Esophagus squamous epithelium (tissue), 4 donors: Measurements from ENCODE around the gene CYSRT1.

ENCODE experiments used
- POLR2A ChIP-seq, 4 donors: fragments of 450-650 bp; IDR thresholded peaks; one replicate each; pipeline ENCODE4 v1.6.1; 2017; ENCODE audit warnings: antibody characterized with exemption in 4 of 4, mild to moderate bottlenecking in 4 of 4, moderate library complexity in 3 of 4
- TF ChIP-seq, protein P1 (sequence below), 6 experiments: fragments of 450-650 bp in 4 of 6; fragments of 200-600 bp in 2 of 6; sonication (generic) in 2 of 6; IDR thresholded peaks; one replicate each; pipeline ENCODE4 v1.5.1; 2016 to 2019; ENCODE audit warnings: antibody characterized with exemption in 6 of 6, mild to moderate bottlenecking in 4 of 6, moderate library complexity in 4 of 6

DNA sequence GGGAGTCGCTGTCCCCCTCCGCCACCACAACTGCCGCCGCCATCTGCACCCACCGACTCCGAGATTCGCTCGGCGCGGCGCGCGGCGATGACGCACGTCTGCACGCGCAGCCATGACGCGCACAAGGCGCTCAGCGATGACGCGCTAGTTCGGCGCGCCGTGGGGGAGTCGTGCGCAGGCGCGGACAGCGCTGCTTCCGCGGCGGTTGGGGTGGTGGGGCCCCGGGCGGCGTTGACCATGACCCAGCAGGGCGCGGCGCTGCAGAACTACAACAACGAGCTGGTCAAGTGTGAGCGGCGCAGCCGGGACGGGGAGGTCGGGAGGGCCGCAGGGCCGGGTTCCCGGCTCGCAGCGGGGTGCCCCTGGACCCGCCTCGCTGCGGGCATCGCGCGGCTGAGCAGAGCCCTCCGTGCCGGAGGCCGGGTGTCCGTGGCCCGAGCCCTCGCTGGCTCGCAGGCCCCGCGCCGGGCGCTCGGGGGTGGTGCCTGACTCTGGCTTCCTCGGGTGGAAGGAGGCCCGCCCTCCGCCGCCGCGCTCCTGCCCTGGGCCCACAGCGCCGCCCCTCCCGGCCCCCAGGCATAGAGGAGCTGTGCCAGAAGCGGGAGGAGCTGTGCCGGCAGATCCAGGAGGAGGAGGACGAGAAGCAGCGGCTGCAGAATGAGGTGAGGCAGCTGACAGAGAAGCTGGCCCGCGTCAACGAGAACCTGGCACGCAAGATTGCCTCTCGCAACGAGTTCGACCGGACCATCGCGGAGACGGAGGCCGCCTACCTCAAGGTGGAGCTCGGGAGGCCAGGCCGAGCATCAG, 36.3 kb upstream of the CYSRT1 start, which contains the start of the genes ANAPC2 and SSNA1:
- TF ChIP-seq POLR2A (IDR thresholded peaks at IDR 0.05), result peak in 3 of 4 donors; percentile 89 to 93 (median 92)
- TF ChIP-seq, protein P1, sequence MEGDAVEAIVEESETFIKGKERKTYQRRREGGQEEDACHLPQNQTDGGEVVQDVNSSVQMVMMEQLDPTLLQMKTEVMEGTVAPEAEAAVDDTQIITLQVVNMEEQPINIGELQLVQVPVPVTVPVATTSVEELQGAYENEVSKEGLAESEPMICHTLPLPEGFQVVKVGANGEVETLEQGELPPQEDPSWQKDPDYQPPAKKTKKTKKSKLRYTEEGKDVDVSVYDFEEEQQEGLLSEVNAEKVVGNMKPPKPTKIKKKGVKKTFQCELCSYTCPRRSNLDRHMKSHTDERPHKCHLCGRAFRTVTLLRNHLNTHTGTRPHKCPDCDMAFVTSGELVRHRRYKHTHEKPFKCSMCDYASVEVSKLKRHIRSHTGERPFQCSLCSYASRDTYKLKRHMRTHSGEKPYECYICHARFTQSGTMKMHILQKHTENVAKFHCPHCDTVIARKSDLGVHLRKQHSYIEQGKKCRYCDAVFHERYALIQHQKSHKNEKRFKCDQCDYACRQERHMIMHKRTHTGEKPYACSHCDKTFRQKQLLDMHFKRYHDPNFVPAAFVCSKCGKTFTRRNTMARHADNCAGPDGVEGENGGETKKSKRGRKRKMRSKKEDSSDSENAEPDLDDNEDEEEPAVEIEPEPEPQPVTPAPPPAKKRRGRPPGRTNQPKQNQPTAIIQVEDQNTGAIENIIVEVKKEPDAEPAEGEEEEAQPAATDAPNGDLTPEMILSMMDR (IDR thresholded peaks at IDR 0.05), result peak in 4 of 6 experiments; percentile 16 to 73 (median 36)
